Naive B cell (primary cell): Measurements from ENCODE around the gene FXN. TPM values are rescaled to one million over a fixed set of nuclear protein-coding genes. Genes with fewer than 3 reads are reported as not detected.

Source experiments
- ATAC-seq, 2 donors: fragments of 150-1000 bp; cut with Tn5 transposase; 2 replicates each; pipeline ENCODE4 v1.10.0; 2021; ENCODE audit warnings: low read depth in 2 of 2, mild to moderate bottlenecking in 2 of 2, moderate library complexity in 2 of 2
- DNase-seq: peaks from one replicate; pipeline ENCODE4 v3.0.0; 2022
- H3K27ac Mint-ChIP-seq, 6 donors: one replicate each; pipeline ENCODE4 v1.8.0; 2020 to 2022; ENCODE audit warnings: mild to moderate bottlenecking in 6 of 6, mixed read lengths in 6 of 6, moderate library complexity in 5 of 6, inconsistent platforms in 2 of 6
- H3K27me3 Mint-ChIP-seq, 3 donors: one replicate each; pipeline ENCODE4 v1.8.0; 2021 to 2022; ENCODE audit warnings: mixed read lengths in 3 of 3, mild to moderate bottlenecking in 1 of 3
- H3K36me3 Mint-ChIP-seq, 2 donors: one replicate each; pipeline ENCODE4 v1.8.0; 2020 to 2022; ENCODE audit warnings: mixed read lengths in 2 of 2, inconsistent platforms in 1 of 2, mild to moderate bottlenecking in 1 of 2
- H3K4me1 Mint-ChIP-seq, 3 donors: one replicate each; pipeline ENCODE4 v1.8.0; 2020 to 2022; ENCODE audit warnings: mixed read lengths in 3 of 3, inconsistent platforms in 1 of 3, mild to moderate bottlenecking in 1 of 3, moderate library complexity in 1 of 3
- H3K4me3 Mint-ChIP-seq, 8 donors: one replicate each; pipeline ENCODE4 v1.8.0; 2020 to 2022; ENCODE audit warnings: mild to moderate bottlenecking in 8 of 8, mixed read lengths in 8 of 8, moderate library complexity in 8 of 8, inconsistent platforms in 2 of 8
- H3K9me3 Mint-ChIP-seq, 7 donors: one replicate each; pipeline ENCODE4 v1.8.0; 2020 to 2022; ENCODE audit warnings: mixed read lengths in 7 of 7, mild to moderate bottlenecking in 5 of 7, inconsistent platforms in 2 of 7, moderate library complexity in 1 of 7
- polyA plus RNA-seq, 6 donors: library from polyadenylated mRNA; unstranded; fragments of 300-500 nt; fragmentation: Illumina TruSeq; gene quantifications; one replicate each; pipeline ENCODE4 v1.2.3, GENCODE V29; 2021; ENCODE audit warnings: low read depth in 6 of 6

FXN gene
- polyA plus RNA-seq, 6 donors from 2014 or later: 24.5 to 32.4 (median 27.7) TPM

- DNase-seq (no peak), ATAC-seq (peak; percentile 46 to 70)
- Mint-ChIP-seq H3K27ac (peak overlapping the region in 3 of 6 donors; percentile 67 to 85 (median 74)), H3K4me1 (peaks cover 14 to 24% (median 20%) of the 10 kb centered on the region in 3 donors), H3K27me3 (peaks cover 0 to 4% (median 0%) of the 10 kb centered on the region in 3 donors), H3K4me3 (peak overlapping the region in 7 of 8 donors; percentile 11 to 87 (median 61)), H3K36me3 (peaks cover 0 to 8% of the 10 kb centered on the region in 2 donors), H3K9me3 (no peaks in the 10 kb centered on the region)
These were observed 22.7 kb upstream of the FXN start for GRCh38 chr9:69012696-69013381.

GRCh38 chr9:69013382-69013727, 22.2 kb upstream of the FXN start:
- H3K36me3 Mint-ChIP-seq: peaks cover 0 to 4% of the 10 kb centered on the region in 2 donors
- no peaks in the 10 kb centered on the region for H3K9me3 Mint-ChIP-seq
- DNase-seq: no peak
- H3K27me3 Mint-ChIP-seq: peaks cover 0 to 4% (median 0%) of the 10 kb centered on the region in 3 donors
- H3K4me1 Mint-ChIP-seq: peaks cover 14 to 24% (median 20%) of the 10 kb centered on the region in 3 donors
- H3K4me3 Mint-ChIP-seq: peak overlapping the region in 6 of 8 donors; percentile 30 to 87 (median 70)
- no peak for ATAC-seq
- H3K27ac Mint-ChIP-seq: peak overlapping the region in 1 of 6 donors; percentile 67

GRCh38 chr9:69014013-69014412, 21.5 kb upstream of the FXN start, which contains the start of gene PRKACG:
Gene PRKACG (minus strand): TSS chr9:69014113. CDS start chr9:69014092, 21 bp downstream.
- ATAC-seq (no peak), DNase-seq (no peak)
- Mint-ChIP-seq H3K27ac (peak within 1 kb of the TSS in 3 of 6 donors; percentile 63 to 85 (median 67)), H3K4me3 (peak within 1 kb of the TSS in 7 of 8 donors; percentile 11 to 87 (median 61)), H3K36me3 (no peaks in the 10 kb centered on the region), H3K9me3 (no peaks in the 10 kb centered on the region), H3K4me1 (peaks cover 14 to 24% (median 20%) of the 10 kb centered on the region in 3 donors), H3K27me3 (peaks cover 0 to 4% (median 0%) of the 10 kb centered on the region in 3 donors)

DNA sequence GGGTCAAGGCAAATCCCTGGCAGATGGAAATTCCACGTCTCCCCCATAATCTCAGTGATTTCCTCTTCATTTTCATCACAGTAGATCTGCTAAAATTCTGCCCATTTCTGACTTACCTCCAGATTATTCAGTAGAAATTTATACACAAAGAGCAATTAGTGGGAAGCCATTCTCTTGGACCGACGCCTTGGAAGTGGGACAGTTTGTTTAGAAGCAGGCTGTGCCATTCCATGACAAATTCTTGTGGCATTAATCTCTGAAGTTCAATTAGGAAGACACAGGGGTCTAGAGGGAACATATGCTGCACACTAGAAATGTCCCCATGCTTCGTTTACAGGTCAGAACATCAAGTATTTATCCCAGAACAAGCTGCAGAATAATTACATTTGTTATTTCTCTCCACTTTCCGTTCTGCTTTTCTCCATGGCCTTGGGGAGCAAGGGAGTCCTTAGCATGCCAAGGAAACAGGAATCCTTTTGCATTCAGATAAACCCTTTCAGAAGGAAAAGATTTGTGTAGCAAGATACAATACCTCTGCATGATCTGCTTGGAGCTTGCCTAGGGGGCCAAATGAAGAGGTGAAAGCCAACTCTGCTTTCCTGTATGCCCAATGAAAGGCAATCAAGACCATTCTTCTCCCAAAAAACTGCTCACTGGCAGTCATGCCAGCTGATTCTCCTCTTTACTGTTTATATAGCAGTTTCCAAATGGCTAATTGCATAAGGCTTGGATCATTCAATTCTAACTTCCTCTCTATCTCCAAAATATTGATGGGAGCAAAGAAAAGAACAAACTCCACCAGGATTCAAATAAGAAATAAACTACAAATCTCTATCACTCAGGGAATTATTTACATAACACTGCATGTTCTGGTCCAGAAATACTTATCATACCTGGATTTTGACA, 19.1 kb upstream of the FXN start:
- H3K36me3 Mint-ChIP-seq: no peaks in the 10 kb centered on the region
- H3K27me3 Mint-ChIP-seq: peaks cover 0 to 4% (median 0%) of the 10 kb centered on the region in 3 donors
- H3K27ac Mint-ChIP-seq: peak overlapping the region in 1 of 6 donors; percentile 54
- no peak overlapping the region for H3K4me3 Mint-ChIP-seq
- H3K4me1 Mint-ChIP-seq: peaks cover 18 to 22% (median 20%) of the 10 kb centered on the region in 3 donors
- ATAC-seq (no peak), DNase-seq (no peak)
- H3K9me3 Mint-ChIP-seq: no peaks in the 10 kb centered on the region

DNA sequence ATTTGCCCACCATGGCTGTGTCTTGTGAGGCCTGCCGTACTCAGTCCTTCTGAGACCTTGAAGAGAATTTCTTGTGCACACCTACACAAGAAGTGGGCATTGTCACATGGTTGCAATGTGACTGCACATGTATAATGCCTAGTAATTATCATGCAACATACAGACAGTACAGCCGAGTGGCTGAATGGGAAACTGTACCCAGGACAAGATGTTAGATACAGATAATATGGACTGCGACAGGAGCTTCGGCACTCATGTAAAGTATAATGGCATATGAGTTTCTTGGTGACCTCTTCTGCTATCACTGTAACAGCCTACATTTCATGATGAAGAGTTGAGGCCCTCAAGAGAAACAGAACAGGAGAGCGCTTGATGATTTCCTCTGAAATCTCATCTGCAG, 16.8 kb upstream of the FXN start:
- H3K27me3 Mint-ChIP-seq: no peaks in the 10 kb centered on the region
- ATAC-seq (no peak), DNase-seq (no peak)
- no peaks in the 10 kb centered on the region for H3K9me3 Mint-ChIP-seq
- H3K4me1 Mint-ChIP-seq: peaks cover 0 to 4% (median 0%) of the 10 kb centered on the region in 3 donors
- H3K27ac Mint-ChIP-seq: no peak overlapping the region
- no peak overlapping the region for H3K4me3 Mint-ChIP-seq
- no peaks in the 10 kb centered on the region for H3K36me3 Mint-ChIP-seq

- H3K9me3 Mint-ChIP-seq: no peaks in the 10 kb centered on the region
- H3K36me3 Mint-ChIP-seq: no peaks in the 10 kb centered on the region
- no peaks in the 10 kb centered on the region for H3K27me3 Mint-ChIP-seq
- ATAC-seq (no peak), DNase-seq (no peak)
- peak overlapping the region in 1 of 8 donors; percentile 54 for H3K4me3 Mint-ChIP-seq
- H3K4me1 Mint-ChIP-seq: peaks cover 0 to 4% (median 0%) of the 10 kb centered on the region in 3 donors
- H3K27ac Mint-ChIP-seq: no peak overlapping the region
These were observed 15.7 kb upstream of the FXN start for GRCh38 chr9:69019808-69020207.

DNA sequence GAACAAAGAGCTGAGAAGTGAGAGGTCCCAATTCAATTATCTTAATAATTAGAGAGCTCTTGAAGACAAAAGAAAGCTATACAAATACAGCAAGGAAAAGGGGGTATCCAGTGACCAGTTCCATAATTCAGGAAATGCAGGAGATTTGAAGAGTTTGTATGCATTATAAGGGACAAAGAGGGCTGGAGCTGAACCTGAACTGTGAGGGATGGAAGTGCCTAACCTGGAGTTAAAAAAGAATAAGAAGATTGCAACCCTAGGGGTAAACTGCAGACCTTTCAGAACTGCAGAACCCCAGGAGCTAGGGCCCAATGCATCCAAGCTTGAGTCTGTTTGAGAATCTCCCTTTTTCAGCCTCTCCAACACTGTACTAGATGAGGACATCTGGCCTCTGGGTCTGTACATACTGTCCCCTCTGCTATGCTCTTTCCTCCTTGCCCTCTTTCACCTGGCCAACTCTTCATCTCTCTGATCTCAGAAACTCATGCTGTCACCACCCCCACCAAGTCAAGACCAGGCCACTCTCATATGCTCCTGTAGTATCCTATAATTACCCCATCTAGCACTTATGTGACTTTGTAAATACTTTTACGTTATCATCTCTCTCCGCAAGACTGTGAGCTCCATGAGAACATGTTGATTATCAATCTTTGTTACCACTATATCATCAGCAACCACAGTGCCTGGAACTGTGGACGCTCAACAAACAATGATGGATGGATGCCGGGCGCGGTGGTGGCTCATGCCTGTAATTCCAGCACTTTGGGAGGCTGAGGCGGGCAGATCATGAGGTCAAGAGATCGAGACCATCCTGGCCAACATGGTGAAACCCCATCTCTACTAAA, 15.0 kb upstream of the FXN start:
- H3K27ac Mint-ChIP-seq: peak overlapping the region in 1 of 6 donors; percentile 10
- H3K27me3 Mint-ChIP-seq: no peaks in the 10 kb centered on the region
- H3K36me3 Mint-ChIP-seq: no peaks in the 10 kb centered on the region
- peaks cover 0 to 4% (median 0%) of the 10 kb centered on the region in 3 donors for H3K4me1 Mint-ChIP-seq
- no peaks in the 10 kb centered on the region for H3K9me3 Mint-ChIP-seq
- DNase-seq: no peak
- H3K4me3 Mint-ChIP-seq: no peak overlapping the region
- ATAC-seq: no peak

GRCh38 chr9:69023650-69024049, 11.9 kb upstream of the FXN start:
- H3K36me3 Mint-ChIP-seq: no peaks in the 10 kb centered on the region
- H3K4me1 Mint-ChIP-seq: peaks cover 4 to 8% (median 7%) of the 10 kb centered on the region in 3 donors
- no peak overlapping the region for H3K27ac Mint-ChIP-seq
- DNase-seq (no peak), ATAC-seq (no peak)
- no peaks in the 10 kb centered on the region for H3K9me3 Mint-ChIP-seq
- no peak overlapping the region for H3K4me3 Mint-ChIP-seq
- no peaks in the 10 kb centered on the region for H3K27me3 Mint-ChIP-seq

- peaks cover 0 to 2% (median 0%) of the 10 kb centered on the region in 7 donors for H3K9me3 Mint-ChIP-seq
- H3K4me1 Mint-ChIP-seq: peaks cover 5 to 10% (median 7%) of the 10 kb centered on the region in 3 donors
- no peaks in the 10 kb centered on the region for H3K36me3 Mint-ChIP-seq
- H3K4me3 Mint-ChIP-seq: peak overlapping the region in 1 of 8 donors; percentile 21
- no peaks in the 10 kb centered on the region for H3K27me3 Mint-ChIP-seq
- peak overlapping the region in 1 of 6 donors; percentile 30 for H3K27ac Mint-ChIP-seq
- peak; percentile 71 to 83 for ATAC-seq
- DNase-seq: peak; percentile 42
These were observed 8.0 kb upstream of the FXN start for GRCh38 chr9:69027355-69028097.

GRCh38 chr9:69028754-69029153, 6.8 kb upstream of the FXN start:
- ATAC-seq (no peak), DNase-seq (no peak)
- Mint-ChIP-seq H3K9me3 (peaks cover 0 to 2% (median 0%) of the 10 kb centered on the region in 7 donors), H3K36me3 (no peaks in the 10 kb centered on the region), H3K27ac (no peak overlapping the region), H3K4me3 (no peak overlapping the region), H3K27me3 (no peaks in the 10 kb centered on the region), H3K4me1 (peaks cover 5 to 10% (median 7%) of the 10 kb centered on the region in 3 donors)

DNA sequence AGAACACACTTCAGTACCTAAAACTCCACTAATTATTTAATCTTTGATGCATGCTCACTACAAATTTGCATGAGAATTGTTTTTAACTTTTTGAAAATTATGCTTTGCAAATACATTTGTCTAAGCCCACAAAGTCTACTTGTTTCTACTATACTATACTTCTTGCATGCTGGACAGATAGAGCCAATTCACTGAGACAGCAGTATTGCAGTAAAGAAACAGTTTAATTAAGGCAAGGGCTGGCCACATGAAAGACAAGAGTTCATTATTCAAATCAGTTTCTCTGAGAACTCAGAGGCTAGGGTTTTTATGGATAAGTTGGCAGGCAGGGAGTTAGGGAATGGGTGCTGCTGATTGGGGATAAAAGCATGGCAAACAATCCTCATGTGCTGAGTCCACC, 6.0 kb upstream of the FXN start:
- Mint-ChIP-seq H3K27me3 (no peaks in the 10 kb centered on the region), H3K36me3 (no peaks in the 10 kb centered on the region), H3K27ac (peak overlapping the region in 1 of 6 donors; percentile 14), H3K4me1 (peaks cover 5 to 10% (median 7%) of the 10 kb centered on the region in 3 donors), H3K4me3 (no peak overlapping the region), H3K9me3 (peaks cover 0 to 2% (median 0%) of the 10 kb centered on the region in 7 donors)
- ATAC-seq: no peak
- no peak for DNase-seq
